Measurements from ENCODE around the gene OBI1.

The OBI1 gene

DNA sequence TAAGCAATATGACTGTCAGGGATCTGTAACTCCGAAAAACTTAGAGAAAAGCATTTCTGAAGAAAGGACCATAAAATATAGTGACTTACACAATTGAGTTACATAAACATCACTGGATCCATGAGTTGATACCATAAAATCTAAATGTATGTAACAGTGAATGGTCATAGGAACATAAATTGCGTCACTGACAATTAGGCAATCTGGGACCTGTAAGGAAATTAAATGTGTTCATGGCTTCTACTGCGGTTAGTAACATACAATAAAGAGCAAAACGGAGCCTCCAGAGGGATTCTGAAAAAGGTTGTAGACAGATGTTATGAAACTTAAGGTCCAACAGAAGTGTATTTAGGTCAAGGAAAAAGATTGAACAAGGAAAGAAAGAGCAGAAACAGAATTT, 82.7 kb downstream of the OBI1 start:
- DNase-seq (ENCODE audit: low spot score): no peak

DNA sequence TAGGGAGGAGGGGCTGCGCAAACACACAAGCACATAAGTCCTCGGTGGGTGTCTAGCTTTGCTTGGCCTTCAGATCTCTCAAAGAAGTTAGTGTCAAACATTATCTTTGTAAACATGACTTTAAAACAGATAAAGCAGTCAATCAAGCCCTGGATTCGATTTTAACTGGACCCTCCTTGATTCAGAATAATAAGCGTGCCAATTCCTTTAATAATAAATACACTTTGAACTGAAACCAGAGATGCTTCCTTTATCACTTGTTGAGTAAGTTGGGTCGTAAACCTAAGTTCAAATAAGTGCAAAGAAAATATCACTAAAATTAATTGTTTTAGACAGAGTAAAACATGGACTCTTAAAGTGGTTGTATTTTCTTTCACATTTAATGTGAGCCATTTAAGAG, 86.5 kb downstream of the OBI1 start:
- DNase-seq (ENCODE audit: low spot score): no peak

GRCh38 chr13:78569029-78569428, 89.9 kb downstream of the OBI1 start:
- no peak for DNase-seq (ENCODE audit: low spot score)

DNA sequence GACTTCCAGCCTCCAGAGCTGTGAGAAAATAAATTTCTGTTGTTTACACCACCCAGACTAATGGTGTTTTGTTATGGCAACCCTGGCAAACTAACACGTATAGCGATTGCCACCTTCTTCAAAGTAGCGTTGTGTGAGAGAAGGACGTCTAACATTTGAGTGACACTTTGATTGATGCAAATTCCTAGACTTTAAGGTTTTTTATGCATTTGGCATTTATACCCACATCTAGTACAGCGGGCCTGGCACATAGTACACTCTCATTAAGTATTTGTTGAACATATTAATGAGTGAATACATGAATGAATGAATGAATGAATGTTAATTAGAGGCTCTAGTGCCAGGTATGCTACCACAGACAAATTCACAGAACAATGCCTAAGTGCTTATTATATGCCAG, 92.3 kb downstream of the OBI1 start:
- DNase-seq (ENCODE audit: low spot score): no peak
